Right ventricle myocardium inferior (tissue), 1 donor: ENCODE measurements around the gene SLCO2B1. TPM values are rescaled to one million over a fixed set of nuclear protein-coding genes. Genes with fewer than 3 reads are reported as not detected.

Experiments used
- total RNA-seq: library from RNA; stranded (reverse); fragmentation: NEBNext Ultra II Directional; extraction: Animal tissue kit (Norgen Biotek cat#: 25700); gene quantifications from one replicate; pipeline ENCODE4 v1.2.1, GENCODE V29; 2021
- donor health status: DM: no; HTN: yes; CAD: no; lungs with severe emphysema.

Gene SLCO2B1
- total RNA-seq, 1 donor from 2014 or later, result 33.4 TPM

Other genes starting within 250 kb of the SLCO2B1 start
- 6.6 TPM for gene XRRA1, start 202.0 kb upstream of the SLCO2B1 start, total RNA-seq
- 108 TPM for gene SPCS2, start 201.8 kb upstream of the SLCO2B1 start, total RNA-seq
- 4.5 TPM for gene NEU3, start 162.2 kb upstream of the SLCO2B1 start, total RNA-seq
- gene OR2AT4, start 54.2 kb upstream of the SLCO2B1 start, total RNA-seq, result not detected
- gene TPBGL, start 89.7 kb downstream of the SLCO2B1 start, total RNA-seq, result 0.16 TPM
- 30.3 TPM for gene ARRB1, start 200.6 kb downstream of the SLCO2B1 start, total RNA-seq
- gene RPS3, start 248.4 kb downstream of the SLCO2B1 start, total RNA-seq, result 972 TPM